ENCODE measurements around the gene USP10. TPM values are rescaled to one million over a fixed set of nuclear protein-coding genes. Genes with fewer than 3 reads are reported as not detected.

The USP10 gene
- polyA plus RNA-seq, 3 donors = 38.7 to 115 (median 90.9) TPM

- peak in 1 of 3 donors; percentile 34 for DNase-seq
- no peaks in the 10 kb centered on the region for H3K9me3 ChIP-seq (replicated peaks in 1 of 2; ENCODE audit: control insufficient read depth in 1 of 2, insufficient read depth in 1 of 2, low read length in 2 of 2)
- Mint-ChIP-seq H3K9me3 (no peaks in the 10 kb centered on the region), H3K4me3 (peak overlapping the region; percentile 58 to 86), H3K27me3 (ENCODE audit: low read depth in 3 of 3) (no peaks in the 10 kb centered on the region), H3K27ac (peak overlapping the region; percentile 65 to 97 (median 88)), H3K4me1 (peaks cover 67% of the 10 kb centered on the region), H3K36me3 (peaks cover 24 to 25% of the 10 kb centered on the region in 2 donors)
- H3K36me3 ChIP-seq (replicated peaks in 1 of 2; ENCODE audit: control insufficient read depth in 1 of 2, insufficient read depth in 2 of 2, low read length in 2 of 2) = peaks cover 7 to 24% of the 10 kb centered on the region in 2 donors
- peaks cover 9% of the 10 kb centered on the region for H4K20me1 ChIP-seq (ENCODE audit: insufficient read depth, low read length)
- peak overlapping the region; percentile 44 for H3K9ac ChIP-seq (ENCODE audit: insufficient read depth, low read length, poor library complexity, severe bottlenecking)
- peak overlapping the region; percentile 63 to 92 for H3K27ac ChIP-seq (ENCODE audit: low read depth in 1 of 2, low read length in 2 of 2)
- intact Hi-C loops (cut with micrococcal nuclease) = loop anchor here (1.0 to 10.0 kb wide), 6 partner anchors 16 to 330 kb away; no protein-coding TSS in a partner anchor
- peak overlapping the region; percentile 67 for H3K4me2 ChIP-seq (replicated peaks; ENCODE audit: extremely low read depth, low read length, poor library complexity, severe bottlenecking)
- H3K79me2 ChIP-seq (ENCODE audit: insufficient read depth, low read length) = peaks cover 68% of the 10 kb centered on the region
- peak overlapping the region; percentile 37 for H2AFZ ChIP-seq (ENCODE audit: insufficient read depth, low read depth, low read length, poor library complexity, severe bottlenecking)
- 27% methylated on average over 8 of the region's 17 CpGs for WGBS (ENCODE audit: insufficient coverage)
- no peak for TF ChIP-seq CTCF (IDR thresholded peaks at IDR 0.05)
- H3K27me3 ChIP-seq (ENCODE audit: control insufficient read depth in 2 of 2, insufficient read depth in 2 of 2, low read length in 2 of 2) = no peaks in the 10 kb centered on the region
- peaks cover 62 to 68% of the 10 kb centered on the region in 2 donors for H3K4me1 ChIP-seq (ENCODE audit: control insufficient read depth in 1 of 2, insufficient read depth in 2 of 2, low read length in 2 of 2)
- peak overlapping the region in 2 of 3 experiments; percentile 6 to 68 for H3K4me3 ChIP-seq (replicated peaks in 1 of 3; ENCODE audit: low read depth in 2 of 3, low read length in 3 of 3)
These were observed 55.3 kb downstream of the USP10 start for GRCh38 chr16:84754956-84755672.

- Histone ChIP-seq H3K9me3 (replicated peaks in 1 of 2; ENCODE audit: control insufficient read depth in 1 of 2, insufficient read depth in 1 of 2, low read length in 2 of 2) (no peaks in the 10 kb centered on the region), H3K27me3 (ENCODE audit: control insufficient read depth in 2 of 2, insufficient read depth in 2 of 2, low read length in 2 of 2) (no peaks in the 10 kb centered on the region), H2AFZ (ENCODE audit: insufficient read depth, low read depth, low read length, poor library complexity, severe bottlenecking) (no peak overlapping the region), H3K4me3 (replicated peaks in 1 of 3; ENCODE audit: low read depth in 2 of 3, low read length in 3 of 3) (no peak overlapping the region), H3K4me2 (replicated peaks; ENCODE audit: extremely low read depth, low read length, poor library complexity, severe bottlenecking) (no peak overlapping the region), H3K4me1 (ENCODE audit: control insufficient read depth in 1 of 2, insufficient read depth in 2 of 2, low read length in 2 of 2) (peaks cover 45 to 50% of the 10 kb centered on the region in 2 donors), H3K36me3 (replicated peaks in 1 of 2; ENCODE audit: control insufficient read depth in 1 of 2, insufficient read depth in 2 of 2, low read length in 2 of 2) (peaks cover 19 to 41% of the 10 kb centered on the region in 2 donors), H4K20me1 (ENCODE audit: insufficient read depth, low read length) (peaks cover 9% of the 10 kb centered on the region), H3K9ac (ENCODE audit: insufficient read depth, low read length, poor library complexity, severe bottlenecking) (no peak overlapping the region), H3K79me2 (ENCODE audit: insufficient read depth, low read length) (peaks cover 71% of the 10 kb centered on the region), H3K27ac (ENCODE audit: low read depth in 1 of 2, low read length in 2 of 2) (no peak overlapping the region)
- TF ChIP-seq CTCF (IDR thresholded peaks at IDR 0.05) = no peak
- peaks cover 40 to 41% of the 10 kb centered on the region in 2 donors for H3K36me3 Mint-ChIP-seq
- no CpG with 5 or more reads among the region's 2 CpGs for WGBS (ENCODE audit: insufficient coverage)
- H3K27ac Mint-ChIP-seq = peak overlapping the region in 2 of 7 donors; percentile 2 to 29
- no peaks in the 10 kb centered on the region for H3K9me3 Mint-ChIP-seq
- no peak for DNase-seq
- no peaks in the 10 kb centered on the region for H3K27me3 Mint-ChIP-seq (ENCODE audit: low read depth in 3 of 3)
- no peak overlapping the region for H3K4me3 Mint-ChIP-seq
- H3K4me1 Mint-ChIP-seq = peaks cover 51% of the 10 kb centered on the region
- intact Hi-C loops (cut with micrococcal nuclease) = loop anchor here (5.0 to 10.0 kb wide), 3 partner anchors 65 to 328 kb away; no protein-coding TSS in a partner anchor
These were observed 57.0 kb downstream of the USP10 start for GRCh38 chr16:84756830-84757229.
